Urinary bladder (tissue), 4 donors: ENCODE measurements around the gene SBF2. TPM values are rescaled to one million over a fixed set of nuclear protein-coding genes. Genes with fewer than 3 reads are reported as not detected.
"Not testable (repeated sequence)": the region's sequence is repeated elsewhere in the genome, so short reads cannot be mapped to it uniquely, and the experiment has no call there.

Experiments used
- DNase-seq: peaks from one replicate; pipeline ENCODE4 v3.0.0-alpha.2; 2015; ENCODE audit errors: extremely low spot score
- H3K27ac ChIP-seq: one replicate; pipeline ENCODE4 v1.5.1; 2013; ENCODE audit warnings: low read depth, mild to moderate bottlenecking, moderate library complexity
- H3K36me3 ChIP-seq: one replicate; pipeline ENCODE4 v1.6.1; 2013; ENCODE audit warnings: mild to moderate bottlenecking, moderate library complexity; ENCODE audit not compliant: insufficient read depth
- H3K4me1 ChIP-seq: one replicate; pipeline ENCODE4 v1.6.1; 2013; ENCODE audit warnings: mild to moderate bottlenecking, moderate library complexity; ENCODE audit not compliant: insufficient read depth
- H3K4me3 ChIP-seq: one replicate; pipeline ENCODE4 v1.5.1; 2013; ENCODE audit warnings: low read depth, low read length
- WGBS: extraction: QIAGEN DNeasy Blood & Tissue Kit; methylation state at CpG from one replicate; pipeline ENCODE4 v1.1.7; 2013; 5-methylcytosine and 5-hydroxymethylcytosine counted together
- polyA plus RNA-seq: library from polyadenylated mRNA; stranded (reverse); fragments of 200-250 nt; gene quantifications from one replicate; pipeline ENCODE4 v1.2.3, GENCODE V29; 2013
- total RNA-seq: library from RNA; depleted of rRNA; stranded (reverse); fragments of >200 nt; gene quantifications from one replicate; pipeline ENCODE4 v1.2.3, GENCODE V29; 2014
- donor health status: healthy with polysubstance abuse.
- donor health status: healthy.

Gene SBF2
- total and polyA plus RNA-seq, 2 donors, result 27.8 to 114 TPM

DNA sequence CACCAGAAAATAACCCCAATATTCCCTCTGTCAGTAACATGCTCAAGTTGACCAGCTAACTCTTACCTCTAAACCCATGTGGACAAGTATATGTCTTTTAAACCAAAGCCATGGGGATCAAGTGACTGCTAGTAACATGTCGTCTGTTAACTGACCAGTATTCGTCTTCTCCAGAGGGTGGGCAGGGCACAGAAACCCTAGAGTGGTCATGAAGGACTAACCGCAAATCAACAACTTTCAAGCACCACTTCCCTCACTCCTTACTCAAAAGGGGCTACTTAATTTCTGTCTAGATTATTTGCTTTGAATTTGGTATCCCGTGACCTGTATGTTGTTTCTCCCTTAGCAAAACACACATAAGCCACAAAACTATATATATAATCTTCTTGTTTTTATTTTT lies 336.9 kb downstream of the SBF2 start:
- no peak overlapping the region for H3K27ac ChIP-seq
- no peak overlapping the region for H3K4me3 ChIP-seq
- no peaks in the 10 kb centered on the region for H3K4me1 ChIP-seq
- H3K36me3 ChIP-seq, result peaks cover 2% of the 10 kb centered on the region
- WGBS, result 98% methylated on average over 4 of the region's 4 CpGs
- DNase-seq, result no peak

DNA sequence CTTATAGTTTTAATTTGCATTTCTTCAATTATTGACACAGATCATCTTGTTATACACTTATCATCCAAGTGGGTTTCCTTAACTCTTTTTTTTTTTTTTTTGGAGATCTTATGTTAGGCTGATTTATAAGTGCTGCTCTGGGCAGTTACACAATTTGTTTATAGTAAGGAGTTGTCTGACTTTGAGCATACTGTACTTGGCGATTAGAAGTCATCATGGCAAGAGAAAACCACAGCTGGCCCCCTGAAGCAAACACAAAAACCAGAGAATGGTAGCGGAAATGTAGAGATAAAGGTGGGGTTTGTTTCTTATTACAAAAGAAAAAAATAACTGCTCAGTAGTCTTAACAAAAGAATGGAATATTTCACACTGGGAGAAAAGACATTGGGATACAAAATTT lies 337.5 kb downstream of the SBF2 start:
- no peak for DNase-seq
- H3K27ac ChIP-seq, result no peak overlapping the region

GRCh38 chr11:9955391-9955790 lies 338.6 kb downstream of the SBF2 start:
- Histone ChIP-seq H3K36me3 (peaks cover 2% of the 10 kb centered on the region), H3K4me1 (no peaks in the 10 kb centered on the region), H3K4me3 (no peak overlapping the region), H3K27ac (no peak overlapping the region)
- DNase-seq, result no peak
- WGBS, result over 99% methylated on average over 1 of the region's 1 CpG

More for the DNA sequence above, 337.5 kb downstream of the SBF2 start:
- Histone ChIP-seq H3K4me3 (no peak overlapping the region), H3K4me1 (no peaks in the 10 kb centered on the region), H3K36me3 (peaks cover 2% of the 10 kb centered on the region)
- WGBS, result 85% methylated on average over 2 of the region's 2 CpGs

DNA sequence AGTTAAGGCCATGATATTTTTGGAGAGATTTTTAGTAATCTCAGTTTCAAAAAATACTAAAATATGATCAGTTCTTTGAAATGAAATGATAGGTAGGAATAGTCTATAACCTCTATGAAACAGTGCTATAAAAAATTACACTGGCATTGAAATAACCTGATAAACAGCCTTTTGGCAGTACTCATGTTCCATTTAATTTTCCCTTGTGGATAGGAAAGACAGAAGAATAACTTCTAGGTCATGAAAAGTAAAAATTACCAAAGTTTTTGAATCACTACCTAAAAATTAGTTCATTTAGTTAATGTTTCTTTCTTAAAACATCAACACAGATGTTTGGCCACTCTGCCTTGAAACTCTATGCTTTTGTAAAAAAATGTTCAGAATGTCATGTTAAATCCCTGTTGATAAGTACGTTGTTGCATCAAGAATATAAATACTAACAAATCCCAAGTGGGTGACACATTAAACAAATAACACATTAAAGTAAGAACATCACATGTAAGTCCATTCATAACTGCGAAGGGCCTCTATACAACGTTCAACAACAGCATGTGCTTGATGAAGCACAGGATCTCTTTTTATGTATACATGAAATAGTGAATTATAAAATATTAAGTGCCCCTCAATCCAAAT lies 339.9 kb downstream of the SBF2 start:
- no peak for DNase-seq
- 42% methylated on average over 3 of the region's 3 CpGs for WGBS
- Histone ChIP-seq H3K4me3 (no peak overlapping the region), H3K36me3 (peaks cover 2% of the 10 kb centered on the region), H3K4me1 (no peaks in the 10 kb centered on the region), H3K27ac (no peak overlapping the region)

DNA sequence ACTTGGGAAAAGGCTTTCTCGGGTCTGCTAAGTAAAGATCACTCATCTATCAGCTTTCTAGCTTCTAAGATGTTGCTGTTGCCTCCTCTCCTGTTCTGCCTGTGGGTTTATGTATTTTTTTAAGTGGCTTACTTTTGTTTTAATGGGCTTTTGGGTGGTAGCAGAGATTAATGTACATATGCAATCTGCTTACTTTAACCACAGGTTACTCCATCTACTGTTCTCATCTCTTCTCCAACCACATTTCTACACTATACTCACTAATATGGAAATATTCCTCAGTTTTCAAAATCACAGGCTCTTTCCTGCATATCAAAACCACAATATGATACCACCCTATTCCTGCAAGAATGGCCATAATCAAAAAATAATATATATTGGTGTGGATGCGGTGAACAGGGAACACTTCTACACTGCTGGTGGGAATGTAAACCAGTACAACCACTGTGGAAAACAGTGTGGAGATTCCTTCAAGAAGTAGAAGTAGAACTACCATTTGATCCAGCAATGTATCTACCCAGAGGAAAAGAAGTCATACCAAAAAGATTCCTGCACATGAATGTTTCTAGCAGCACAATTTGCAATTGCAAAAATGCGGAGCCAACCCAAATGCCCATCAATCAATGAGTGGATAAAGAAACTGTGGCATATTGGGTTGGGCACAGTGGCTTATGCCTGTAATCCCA lies 341.4 kb downstream of the SBF2 start:
- 96% methylated on average over 3 of the region's 3 CpGs for WGBS
- H3K4me3 ChIP-seq, result no peak overlapping the region
- DNase-seq, result no peak
- no peak overlapping the region for H3K27ac ChIP-seq
- H3K36me3 ChIP-seq, result no peaks in the 10 kb centered on the region
- no peaks in the 10 kb centered on the region for H3K4me1 ChIP-seq

GRCh38 chr11:9951807-9952206 lies 342.2 kb downstream of the SBF2 start:
- DNase-seq, result no peak
- no peak overlapping the region for H3K27ac ChIP-seq
- H3K36me3 ChIP-seq, result no peaks in the 10 kb centered on the region
- H3K4me1 ChIP-seq, result no peaks in the 10 kb centered on the region
- WGBS, result 28% methylated on average over 1 of the region's 1 CpG
- H3K4me3 ChIP-seq, result no peak overlapping the region

- 89% methylated on average over 3 of the region's 3 CpGs for WGBS
- H3K36me3 ChIP-seq, result no peaks in the 10 kb centered on the region
- no peak overlapping the region for H3K4me3 ChIP-seq
- no peak overlapping the region for H3K27ac ChIP-seq
- no peak for DNase-seq
- no peaks in the 10 kb centered on the region for H3K4me1 ChIP-seq
Observed at GRCh38 chr11:9950462-9950861, 343.6 kb downstream of the SBF2 start.

GRCh38 chr11:9947231-9947864 lies 346.7 kb downstream of the SBF2 start:
- 95% methylated on average over 7 of the region's 7 CpGs for WGBS
- Histone ChIP-seq H3K27ac (no peak overlapping the region), H3K4me1 (no peaks in the 10 kb centered on the region), H3K36me3 (no peaks in the 10 kb centered on the region), H3K4me3 (no peak overlapping the region)
- DNase-seq, result no peak

- not testable (repeated sequence) for DNase-seq, H3K4me1 ChIP-seq, H3K4me3 ChIP-seq, H3K36me3 ChIP-seq, H3K27ac ChIP-seq
- 90% methylated on average over 1 of the region's 1 CpG for WGBS
Observed at GRCh38 chr11:9945680-9946079, 348.3 kb downstream of the SBF2 start.

- no peaks in the 10 kb centered on the region for H3K4me1 ChIP-seq
- H3K4me3 ChIP-seq, result no peak overlapping the region
- peak overlapping the region; percentile 38 for H3K27ac ChIP-seq
- H3K36me3 ChIP-seq, result no peaks in the 10 kb centered on the region
- no peak for DNase-seq
- 64% methylated on average over 3 of the region's 3 CpGs for WGBS
Observed at GRCh38 chr11:9943386-9944110, 350.5 kb downstream of the SBF2 start.

DNA sequence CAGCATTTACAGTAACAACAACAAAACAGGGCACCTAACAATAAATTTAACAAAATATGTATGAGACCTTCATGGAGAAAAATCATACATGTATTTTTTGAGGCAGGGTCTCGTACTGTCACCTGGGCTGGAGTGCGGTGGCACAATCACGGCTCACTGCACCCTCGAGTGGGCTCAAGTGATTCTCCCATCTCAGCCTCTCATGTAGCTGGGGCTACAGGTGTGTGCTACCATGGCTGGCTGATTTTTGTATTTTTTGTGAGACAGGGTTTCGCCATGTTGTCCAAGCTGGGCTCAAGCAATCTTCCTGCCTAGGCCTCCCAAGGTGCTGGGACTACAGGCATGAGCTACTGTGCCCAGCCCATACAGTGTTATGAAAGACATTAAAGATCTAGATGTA lies 352.0 kb downstream of the SBF2 start:
- no peaks in the 10 kb centered on the region for H3K4me1 ChIP-seq
- no peaks in the 10 kb centered on the region for H3K36me3 ChIP-seq
- no peak overlapping the region for H3K27ac ChIP-seq
- H3K4me3 ChIP-seq, result no peak overlapping the region
- no peak for DNase-seq
- 98% methylated on average over 5 of the region's 5 CpGs for WGBS

DNA sequence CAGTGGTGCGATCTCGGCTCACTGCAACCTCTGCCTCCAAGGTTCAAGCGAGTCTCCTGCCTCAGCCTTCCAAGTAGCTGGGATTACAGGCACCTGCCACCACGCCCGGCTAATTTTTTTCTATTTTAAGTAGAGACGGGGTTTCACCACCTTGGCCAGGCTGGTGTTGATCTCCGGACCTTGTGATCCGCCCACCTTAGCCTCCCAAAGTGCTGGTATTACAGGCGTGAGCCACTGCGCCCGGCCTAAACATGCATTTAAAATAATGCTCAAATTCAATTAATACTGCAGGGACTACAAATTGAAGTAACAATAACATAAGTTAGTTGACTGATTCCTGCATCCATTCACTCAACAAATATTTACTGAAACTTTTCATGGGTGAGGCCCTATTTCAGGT lies 354.9 kb downstream of the SBF2 start:
- 93% methylated on average over 11 of the region's 11 CpGs for WGBS

DNA sequence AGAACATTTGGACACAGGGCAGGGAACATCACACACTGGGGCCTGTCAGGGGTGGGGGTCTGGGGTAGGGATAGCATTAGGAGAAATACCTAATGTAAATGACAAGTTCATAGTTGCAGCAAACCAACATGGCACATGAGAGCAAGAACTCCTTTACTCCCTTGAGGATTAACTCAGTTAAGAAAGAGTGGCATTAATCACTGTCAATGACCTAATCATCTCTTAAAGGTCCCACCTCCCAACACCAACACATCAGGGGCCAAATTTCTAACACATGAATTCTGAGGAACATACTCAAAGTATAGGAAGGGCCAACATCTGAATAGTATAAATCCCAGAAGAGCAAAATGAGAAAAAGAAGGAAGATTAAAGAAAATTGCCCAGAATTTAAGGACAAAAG lies 357.3 kb downstream of the SBF2 start:
- no peak for DNase-seq
- H3K4me1 ChIP-seq, result no peaks in the 10 kb centered on the region
- H3K27ac ChIP-seq, result no peak overlapping the region
- no peaks in the 10 kb centered on the region for H3K36me3 ChIP-seq
- no peak overlapping the region for H3K4me3 ChIP-seq

More for the DNA sequence above, 354.9 kb downstream of the SBF2 start:
- not testable (repeated sequence) for H3K4me1 ChIP-seq, H3K4me3 ChIP-seq, DNase-seq, H3K27ac ChIP-seq, H3K36me3 ChIP-seq

GRCh38 chr11:9932843-9933242 lies 361.2 kb downstream of the SBF2 start:
- not testable (repeated sequence) for DNase-seq, H3K4me3 ChIP-seq, H3K27ac ChIP-seq, H3K36me3 ChIP-seq, H3K4me1 ChIP-seq
- WGBS, result 96% methylated on average over 2 of the region's 2 CpGs
